Effector memory CD8-positive, alpha-beta T cell (primary cell): ENCODE data around the gene LCN10.

Experiments used
- ATAC-seq: fragments of 150-1000 bp; cut with Tn5 transposase; replicated peaks from 2 replicates; pipeline ENCODE4 v1.10.0; 2021; ENCODE audit warnings: mild to moderate bottlenecking, moderate library complexity
- DNase-seq, 3 experiments: peaks; one replicate each; pipeline ENCODE4 v3.0.0; 2021
- H3K27ac Mint-ChIP-seq, 2 donors: one replicate each; pipeline ENCODE4 v1.8.0; 2022; ENCODE audit warnings: mild to moderate bottlenecking in 2 of 2, mixed read lengths in 2 of 2, moderate library complexity in 2 of 2
- H3K27me3 Mint-ChIP-seq, 2 donors: one replicate each; pipeline ENCODE4 v1.8.0; 2022; ENCODE audit warnings: mixed read lengths in 2 of 2
- H3K36me3 Mint-ChIP-seq: one replicate; pipeline ENCODE4 v1.8.0; 2022; ENCODE audit warnings: mild to moderate bottlenecking, moderate library complexity, mixed read lengths; ENCODE audit not compliant: insufficient read depth
- H3K4me1 Mint-ChIP-seq, 2 donors: one replicate each; pipeline ENCODE4 v1.8.0; 2022; ENCODE audit warnings: low read depth in 2 of 2, mixed read lengths in 2 of 2
- H3K4me3 Mint-ChIP-seq, 2 donors: one replicate each; pipeline ENCODE4 v1.8.0; 2022; ENCODE audit warnings: mild to moderate bottlenecking in 2 of 2, mixed read lengths in 2 of 2, moderate library complexity in 2 of 2
- H3K9me3 Mint-ChIP-seq, 2 donors: one replicate each; pipeline ENCODE4 v1.8.0; 2022; ENCODE audit warnings: mixed read lengths in 2 of 2

Gene LCN10

GRCh38 chr9:136746621-136747020 is 3.9 kb upstream of the LCN10 start:
- peaks cover 35 to 88% of the 10 kb centered on the region in 2 donors for H3K27me3 Mint-ChIP-seq
- H3K4me1 Mint-ChIP-seq: peaks cover 0 to 3% of the 10 kb centered on the region in 2 donors
- no peaks in the 10 kb centered on the region for H3K36me3 Mint-ChIP-seq
- no peak for ATAC-seq
- DNase-seq: no peak
- no peak overlapping the region for H3K4me3 Mint-ChIP-seq
- H3K27ac Mint-ChIP-seq: no peak overlapping the region
- no peaks in the 10 kb centered on the region for H3K9me3 Mint-ChIP-seq

GRCh38 chr9:136746155-136746490 is 3.4 kb upstream of the LCN10 start:
- no peaks in the 10 kb centered on the region for H3K36me3 Mint-ChIP-seq
- H3K4me3 Mint-ChIP-seq: no peak overlapping the region
- no peaks in the 10 kb centered on the region for H3K9me3 Mint-ChIP-seq
- no peak for ATAC-seq
- H3K27ac Mint-ChIP-seq: no peak overlapping the region
- no peak for DNase-seq
- H3K4me1 Mint-ChIP-seq: peaks cover 3% of the 10 kb centered on the region in 2 donors
- peaks cover 35 to 91% of the 10 kb centered on the region in 2 donors for H3K27me3 Mint-ChIP-seq

GRCh38 chr9:136745389-136746154 is 2.8 kb upstream of the LCN10 start:
- Mint-ChIP-seq H3K27ac (no peak overlapping the region), H3K27me3 (peaks cover 32 to 88% of the 10 kb centered on the region in 2 donors), H3K36me3 (no peaks in the 10 kb centered on the region)

GRCh38 chr9:136744773-136745172 is 2.0 kb upstream of the LCN10 start:
- Mint-ChIP-seq H3K27ac (no peak overlapping the region), H3K4me1 (peaks cover 3% of the 10 kb centered on the region in 2 donors), H3K9me3 (no peaks in the 10 kb centered on the region), H3K36me3 (no peaks in the 10 kb centered on the region), H3K4me3 (no peak overlapping the region), H3K27me3 (peaks cover 29 to 80% of the 10 kb centered on the region in 2 donors)
- ATAC-seq: no peak
- DNase-seq: no peak

More at GRCh38 chr9:136745389-136746154, 2.8 kb upstream of the LCN10 start:
- DNase-seq: no peak
- ATAC-seq: no peak
- Mint-ChIP-seq H3K9me3 (no peaks in the 10 kb centered on the region), H3K4me1 (peaks cover 3% of the 10 kb centered on the region in 2 donors), H3K4me3 (no peak overlapping the region)

GRCh38 chr9:136743639-136744211 is 985 bp upstream of the LCN10 start:
- DNase-seq (no peak), ATAC-seq (no peak)
- Mint-ChIP-seq H3K4me1 (peaks cover 3% of the 10 kb centered on the region in 2 donors), H3K36me3 (peaks cover under 1% of the 10 kb centered on the region), H3K27me3 (peaks cover 29 to 78% of the 10 kb centered on the region in 2 donors), H3K27ac (no peak overlapping the region), H3K4me3 (no peak overlapping the region), H3K9me3 (no peaks in the 10 kb centered on the region)

- DNase-seq: no peak
- Mint-ChIP-seq H3K27me3 (peaks cover 15 to 69% of the 10 kb centered on the region in 2 donors), H3K4me1 (peaks cover 3% of the 10 kb centered on the region in 2 donors), H3K9me3 (no peaks in the 10 kb centered on the region), H3K36me3 (peaks cover 3% of the 10 kb centered on the region), H3K27ac (no peak overlapping the region), H3K4me3 (peak overlapping the region in 1 of 2 donors; percentile 25)
- ATAC-seq: no peak
Observed at GRCh38 chr9:136741883-136742571, 713 bp downstream of the LCN10 start.

GRCh38 chr9:136740971-136741882 is 1.5 kb downstream of the LCN10 start:
- H3K4me1 Mint-ChIP-seq: peaks cover 3% of the 10 kb centered on the region in 2 donors
- peak overlapping the region in 1 of 2 donors; percentile 25 for H3K4me3 Mint-ChIP-seq
- H3K27me3 Mint-ChIP-seq: peaks cover 11 to 64% of the 10 kb centered on the region in 2 donors
- H3K27ac Mint-ChIP-seq: no peak overlapping the region
- H3K36me3 Mint-ChIP-seq: peaks cover 3% of the 10 kb centered on the region
- no peak for DNase-seq
- no peaks in the 10 kb centered on the region for H3K9me3 Mint-ChIP-seq
- ATAC-seq: no peak

- Mint-ChIP-seq H3K9me3 (no peaks in the 10 kb centered on the region), H3K27me3 (peaks cover 11 to 59% of the 10 kb centered on the region in 2 donors), H3K4me3 (no peak overlapping the region), H3K4me1 (peaks cover 3% of the 10 kb centered on the region in 2 donors), H3K27ac (no peak overlapping the region), H3K36me3 (peaks cover 3% of the 10 kb centered on the region)
- ATAC-seq: no peak
- DNase-seq: no peak
Observed at GRCh38 chr9:136740491-136740890, 2.2 kb downstream of the LCN10 start.

GRCh38 chr9:136740069-136740468 is 2.7 kb downstream of the LCN10 start:
- H3K4me1 Mint-ChIP-seq: peaks cover 3% of the 10 kb centered on the region in 2 donors
- H3K27me3 Mint-ChIP-seq: peaks cover 11 to 55% of the 10 kb centered on the region in 2 donors
- H3K27ac Mint-ChIP-seq: no peak overlapping the region
- H3K36me3 Mint-ChIP-seq: peaks cover 3% of the 10 kb centered on the region
- DNase-seq (no peak), ATAC-seq (no peak)
- H3K9me3 Mint-ChIP-seq: no peaks in the 10 kb centered on the region
- no peak overlapping the region for H3K4me3 Mint-ChIP-seq

- Mint-ChIP-seq H3K9me3 (no peaks in the 10 kb centered on the region), H3K4me3 (no peak overlapping the region), H3K27ac (no peak overlapping the region), H3K4me1 (peaks cover 3% of the 10 kb centered on the region in 2 donors), H3K27me3 (peaks cover 11 to 49% of the 10 kb centered on the region in 2 donors), H3K36me3 (peaks cover 3% of the 10 kb centered on the region)
- no peak for ATAC-seq
- no peak for DNase-seq
Observed at GRCh38 chr9:136739509-136739908, 3.2 kb downstream of the LCN10 start.

GRCh38 chr9:136738960-136739359 is 3.8 kb downstream of the LCN10 start:
- H3K4me3 Mint-ChIP-seq: no peak overlapping the region
- no peaks in the 10 kb centered on the region for H3K9me3 Mint-ChIP-seq
- H3K4me1 Mint-ChIP-seq: peaks cover 3% of the 10 kb centered on the region in 2 donors
- H3K27ac Mint-ChIP-seq: no peak overlapping the region
- peaks cover 10 to 46% of the 10 kb centered on the region in 2 donors for H3K27me3 Mint-ChIP-seq
- ATAC-seq (no peak), DNase-seq (no peak)
- H3K36me3 Mint-ChIP-seq: peaks cover 3% of the 10 kb centered on the region

GRCh38 chr9:136735812-136736480 is 6.8 kb downstream of the LCN10 start:
- H3K9me3 Mint-ChIP-seq: no peaks in the 10 kb centered on the region
- H3K4me3 Mint-ChIP-seq: no peak overlapping the region
- H3K27ac Mint-ChIP-seq: no peak overlapping the region
- ATAC-seq: no peak
- no peak for DNase-seq
- no peaks in the 10 kb centered on the region for H3K4me1 Mint-ChIP-seq
- H3K36me3 Mint-ChIP-seq: peaks cover 3% of the 10 kb centered on the region
- H3K27me3 Mint-ChIP-seq: peaks cover 0 to 17% of the 10 kb centered on the region in 2 donors
